ENCODE results near the gene RASA1.
"Not testable (repeated sequence)": the region's sequence is repeated elsewhere in the genome, so short reads cannot be mapped to it uniquely, and the experiment has no call there.

Gene RASA1

DNA sequence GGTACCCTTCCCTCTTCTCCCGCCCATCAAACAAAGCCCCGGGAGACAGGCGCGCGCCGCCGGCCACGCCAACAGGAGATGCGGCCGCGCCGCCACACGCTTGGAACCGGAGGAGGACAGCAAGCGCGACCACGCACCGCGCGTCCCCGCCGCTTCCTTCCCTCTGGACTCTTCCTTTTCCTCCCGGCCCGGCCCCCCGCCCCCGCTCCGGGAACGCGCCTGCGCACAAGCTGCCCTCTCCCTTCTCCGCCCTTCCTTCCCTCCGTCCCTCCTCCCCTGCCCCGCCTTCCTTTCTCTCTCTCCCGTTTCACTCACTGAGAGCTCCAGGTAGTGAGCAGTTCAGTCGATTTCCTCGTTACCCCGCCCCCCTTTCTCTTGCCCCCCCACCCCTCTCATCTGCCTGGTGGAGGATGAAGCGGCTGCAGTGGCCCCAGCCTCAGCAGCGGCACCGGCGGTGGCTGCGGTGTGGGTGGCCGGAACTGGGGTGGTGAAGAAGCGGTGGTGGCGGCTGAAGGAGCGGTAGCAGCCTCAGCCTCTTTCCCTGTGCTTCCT lies at the start of gene RASA1:
RASA1 (plus strand) TSS at position 310 of the 552 bp plus-strand sequence. CDS start 569 bp downstream, outside the sequence.
- DNase-seq (ENCODE audit: low spot score) = peak; percentile 80

DNA sequence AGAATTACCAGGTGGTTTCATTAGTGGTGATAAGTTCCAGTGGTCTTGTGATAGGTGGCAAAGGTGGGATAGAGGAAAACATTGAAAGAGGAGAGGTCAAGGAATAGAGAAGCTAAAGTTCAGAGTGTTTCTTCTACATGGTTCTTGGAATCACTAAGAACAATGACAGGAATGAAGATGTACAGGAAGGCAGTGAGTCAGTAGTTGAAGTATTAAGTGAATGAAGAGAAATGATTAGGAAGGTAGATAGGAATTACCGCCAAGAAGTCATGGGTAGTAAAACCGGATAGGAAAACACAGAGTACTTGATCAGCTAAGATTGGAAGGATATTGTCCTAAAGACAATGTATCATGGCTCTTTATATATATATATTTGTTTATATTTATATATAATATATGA lies 37.9 kb upstream of the RASA1 start:
- DNase-seq (ENCODE audit: low spot score) = no peak

- no peak for DNase-seq (ENCODE audit: low spot score)
Measured at GRCh38 chr5:87231037-87231808, 36.5 kb upstream of the RASA1 start.

DNA sequence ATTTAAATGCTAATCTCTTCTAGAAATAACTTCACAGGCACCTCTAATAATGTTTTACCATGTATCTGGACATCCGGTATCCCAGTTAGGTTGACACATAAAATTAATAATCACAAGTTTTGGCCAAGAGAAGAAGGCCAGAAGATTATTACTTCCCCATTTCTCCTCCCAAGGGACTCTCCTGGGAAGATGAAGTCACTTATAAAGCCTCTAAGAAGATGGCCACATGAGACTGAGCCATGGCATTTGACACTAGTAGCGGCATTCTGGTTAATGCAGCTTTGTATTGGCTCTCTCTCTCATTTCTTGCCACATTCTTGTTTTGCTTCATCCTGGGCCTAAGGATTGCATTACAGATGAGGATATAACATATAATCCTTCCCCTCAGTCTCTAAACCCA lies 34.5 kb upstream of the RASA1 start:
- DNase-seq (ENCODE audit: low spot score) = no peak

DNA sequence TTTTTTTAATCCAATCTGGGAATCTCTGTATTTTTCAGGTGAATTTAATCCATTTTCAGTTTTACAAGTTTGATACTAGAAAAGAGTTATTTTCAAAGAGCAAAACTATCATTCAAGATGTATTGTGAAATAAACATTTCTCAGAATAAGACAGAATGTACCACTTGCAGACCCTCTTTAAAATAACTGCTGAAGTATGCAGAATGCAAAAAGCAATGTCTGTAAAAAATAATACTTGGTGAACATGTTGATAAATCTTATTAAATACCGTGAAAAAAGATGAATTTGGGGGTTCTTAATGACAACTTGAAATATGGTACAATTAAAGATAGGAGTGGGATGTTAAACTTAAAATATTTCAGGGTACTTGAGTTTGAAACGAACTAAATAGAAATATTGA lies 26.1 kb upstream of the RASA1 start:
- DNase-seq (ENCODE audit: low spot score) = no peak

GRCh38 chr5:87242242-87242641 lies 25.4 kb upstream of the RASA1 start:
- DNase-seq (ENCODE audit: low spot score) = no peak

DNA sequence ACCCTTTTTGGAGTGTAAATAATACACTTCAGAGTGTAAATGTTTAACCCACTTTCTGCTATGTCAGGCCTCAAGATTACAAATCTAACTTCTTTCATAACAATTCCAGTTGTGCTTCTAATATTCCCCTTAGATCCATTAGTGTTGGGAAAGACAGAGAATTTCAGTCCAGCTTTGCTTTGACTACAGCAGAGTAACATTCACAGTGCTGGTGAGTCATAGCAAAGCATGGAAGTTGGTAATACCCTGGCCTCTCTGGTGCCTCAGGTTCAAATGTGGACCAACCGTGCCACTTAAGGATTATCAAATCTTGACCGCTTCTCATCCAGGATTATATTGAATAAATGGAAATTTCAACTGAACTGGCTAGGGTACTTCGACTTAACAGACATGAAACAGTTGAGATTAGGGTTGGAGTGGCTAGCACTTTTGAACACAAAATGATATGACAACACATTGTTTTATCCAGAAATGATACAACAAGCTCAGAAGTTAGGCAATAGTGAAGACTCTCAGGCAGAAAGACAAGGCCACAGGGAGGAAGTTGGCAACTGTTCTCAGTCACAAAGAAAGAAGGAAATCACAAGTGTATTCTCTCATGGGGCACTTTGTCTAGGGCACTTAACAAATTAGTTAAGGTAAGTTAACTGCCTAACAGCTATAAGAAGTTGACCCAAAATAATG lies 24.4 kb upstream of the RASA1 start:
- DNase-seq (ENCODE audit: low spot score) = no peak

DNA sequence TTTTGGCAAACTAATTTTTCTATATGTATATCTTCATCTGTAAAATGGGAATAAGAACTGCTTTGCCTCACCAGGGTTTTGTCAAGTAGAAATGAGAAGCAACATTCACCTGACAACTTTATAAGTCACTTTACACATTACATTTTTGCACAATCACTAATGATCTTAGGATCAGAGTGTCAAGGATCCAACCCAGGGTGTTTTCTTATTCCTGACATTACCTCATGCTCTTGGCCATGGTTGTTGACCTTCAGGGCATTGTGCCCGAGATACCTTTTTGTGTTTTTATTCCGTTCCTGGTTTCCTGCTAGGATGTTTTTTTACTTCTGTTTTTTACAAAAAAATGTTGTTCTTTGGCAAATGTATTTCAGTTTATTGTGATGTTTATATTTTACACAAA lies 22.2 kb upstream of the RASA1 start:
- no peak for DNase-seq (ENCODE audit: low spot score)

DNA sequence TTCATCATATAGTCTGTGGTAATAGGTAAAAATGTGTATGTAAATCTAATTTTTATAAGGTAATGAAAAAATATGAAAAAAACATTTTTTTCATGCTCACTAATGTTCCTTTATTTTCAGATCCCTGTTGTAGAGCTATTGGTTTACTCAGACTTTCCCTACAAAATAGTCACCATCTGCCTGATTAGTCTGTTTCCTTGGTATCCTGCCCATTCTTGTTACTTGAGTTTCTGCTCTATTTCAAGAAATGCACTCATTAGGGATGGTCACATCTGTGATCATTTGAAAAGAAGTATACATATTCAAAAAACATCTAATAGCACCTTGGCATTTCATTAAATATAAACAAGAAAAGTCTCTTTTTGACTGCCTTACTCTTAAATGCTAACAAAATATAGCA lies 21.6 kb upstream of the RASA1 start:
- DNase-seq (ENCODE audit: low spot score) = no peak

GRCh38 chr5:87252283-87252605 lies 15.4 kb upstream of the RASA1 start:
- DNase-seq (ENCODE audit: low spot score) = peak; percentile 36

DNA sequence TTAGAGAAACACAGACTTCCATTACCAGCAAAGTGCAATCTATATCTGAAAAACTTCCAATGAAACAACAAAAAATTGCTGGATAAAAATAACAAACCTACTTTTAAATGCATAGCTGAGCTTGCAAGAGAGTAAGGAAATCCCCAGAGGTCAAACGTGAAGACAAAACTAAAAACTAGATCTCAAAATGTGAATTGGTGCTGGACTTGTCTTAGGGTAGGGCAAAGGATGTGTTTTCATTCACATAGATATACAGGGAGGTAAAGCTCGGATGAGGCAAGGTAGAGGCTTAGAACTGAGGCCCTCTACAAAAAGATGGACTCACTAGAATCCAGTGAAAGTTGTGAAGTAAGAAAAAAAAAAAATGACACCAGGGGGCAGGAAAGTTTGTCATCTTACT lies 13.6 kb upstream of the RASA1 start:
- no peak for DNase-seq (ENCODE audit: low spot score)

GRCh38 chr5:87258507-87258906 lies 9.2 kb upstream of the RASA1 start:
- DNase-seq (ENCODE audit: low spot score) = no peak

DNA sequence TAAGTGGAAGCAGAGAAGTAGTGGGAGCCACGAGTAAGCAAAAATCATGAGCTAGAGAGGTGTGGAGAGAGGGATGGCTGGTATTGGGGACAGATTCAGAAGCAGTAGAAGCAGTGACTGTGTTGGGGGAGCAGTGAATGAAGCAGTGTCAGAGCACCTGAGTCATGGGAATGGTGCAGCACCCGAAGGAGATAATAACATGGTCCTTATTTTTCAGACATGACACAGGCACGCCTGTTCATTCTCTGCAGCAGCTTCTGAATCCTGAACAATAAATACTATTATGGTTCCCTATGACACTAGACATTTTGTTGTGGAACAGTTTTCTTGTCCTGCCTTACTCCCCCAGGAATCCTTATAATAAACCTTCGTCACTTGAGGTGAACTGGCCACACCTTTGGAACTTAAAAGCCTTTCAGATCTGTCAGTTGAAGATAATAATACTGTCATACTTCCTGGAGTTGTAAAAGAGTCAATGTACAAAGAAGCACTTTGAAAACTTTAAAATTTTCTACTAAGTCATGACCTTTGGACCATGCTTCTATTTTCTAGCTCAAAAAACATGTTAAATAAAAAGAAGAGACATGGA lies 7.0 kb upstream of the RASA1 start:
- DNase-seq (ENCODE audit: low spot score) = no peak

GRCh38 chr5:87263498-87263897 lies 4.2 kb upstream of the RASA1 start:
- no peak for DNase-seq (ENCODE audit: low spot score)

DNA sequence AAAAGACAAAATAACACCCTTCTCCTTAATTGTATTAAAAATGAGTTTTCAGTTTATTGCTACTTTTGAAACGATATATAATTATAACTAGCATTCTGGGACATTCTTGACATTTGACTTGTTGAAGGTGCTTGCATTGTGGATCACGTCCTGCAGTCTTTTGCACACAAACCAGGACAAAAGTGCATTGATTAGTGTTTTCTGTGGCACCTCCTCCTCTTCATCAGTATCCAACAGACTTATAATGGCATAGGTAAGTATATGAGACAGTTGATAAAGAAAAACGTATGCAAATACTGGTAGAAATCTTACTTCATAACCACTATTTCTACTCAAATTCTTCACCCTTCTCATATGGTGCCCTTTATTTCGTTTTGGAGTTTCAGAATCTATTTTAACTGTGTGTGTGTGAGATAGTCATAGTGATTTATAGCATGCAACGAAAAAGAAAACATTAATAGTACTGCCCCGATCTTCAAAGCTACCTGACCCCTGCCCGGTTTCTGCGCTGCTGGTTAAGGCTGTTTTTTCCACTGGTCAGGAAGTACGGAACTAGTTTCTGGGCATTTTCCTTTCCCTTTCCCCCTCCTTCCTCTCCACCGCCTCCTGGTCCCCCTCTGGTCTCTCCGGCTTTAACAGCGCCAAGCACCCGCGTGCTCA lies 639 bp upstream of the RASA1 start:
- no peak for DNase-seq (ENCODE audit: low spot score)

GRCh38 chr5:87268126-87268969 lies 665 bp downstream of the RASA1 start:
- DNase-seq (ENCODE audit: low spot score) = peak; percentile 44

GRCh38 chr5:87268970-87269377 lies 1.3 kb downstream of the RASA1 start:
- DNase-seq (ENCODE audit: low spot score) = no peak

DNA sequence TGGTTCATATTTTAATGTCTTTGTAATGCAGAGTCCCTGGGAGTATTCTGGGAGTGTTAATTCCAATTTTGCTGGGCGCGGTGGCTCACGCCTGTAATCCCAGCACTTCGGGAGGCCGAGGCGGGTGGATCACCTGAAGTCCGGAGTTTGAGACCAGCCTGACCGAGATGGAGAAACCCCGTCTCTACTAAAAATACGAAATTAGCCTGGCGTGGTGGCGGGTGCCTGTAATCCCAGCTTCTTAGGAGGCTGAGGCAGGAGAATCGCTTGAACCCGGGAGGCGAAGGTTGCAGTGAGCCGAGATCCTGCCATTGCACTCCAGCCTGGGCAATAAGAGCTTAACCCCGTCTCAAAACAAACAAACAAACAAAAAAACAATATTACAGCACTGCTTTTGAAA lies 3.2 kb downstream of the RASA1 start:
- DNase-seq (ENCODE audit: low spot score) = not testable (repeated sequence)

- no peak for DNase-seq (ENCODE audit: low spot score)
Measured at GRCh38 chr5:87276655-87277054, 9.0 kb downstream of the RASA1 start.

- no peak for DNase-seq (ENCODE audit: low spot score)
Measured at GRCh38 chr5:87277279-87277835, 9.7 kb downstream of the RASA1 start.

GRCh38 chr5:87278590-87279100 lies 11.0 kb downstream of the RASA1 start:
- DNase-seq (ENCODE audit: low spot score) = no peak
